CD4-positive, alpha-beta T cell (primary cell): ENCODE data around the gene PCLO. TPM values are rescaled to one million over a fixed set of nuclear protein-coding genes. Genes with fewer than 3 reads are reported as not detected.

Experiments used
- ATAC-seq: fragments of 200-7000 bp; cut with Tn5 transposase; one replicate; pipeline ENCODE4 v1.10.0; 2022; ENCODE audit warnings: mild to moderate bottlenecking; ENCODE audit not compliant: poor library complexity
- CTCF ChIA-PET: fragments of 350-600 bp; sonication (Branson Sonifier 250); formaldehyde crosslinking; loops from one replicate; lab custom pipeline; 2021; ENCODE audit warnings: antibody characterized with exemption, inconsistent platforms; lab: Charles Lee
- POLR2A ChIA-PET: fragments of 350-600 bp; sonication (Branson Sonifier 250); formaldehyde crosslinking; loops from one replicate; lab custom pipeline; 2021; ENCODE audit warnings: antibody characterized with exemption, inconsistent platforms; lab: Charles Lee
- DNase-seq, 14 experiments: peaks; one replicate each; pipeline ENCODE4 v3.0.0-alpha.2; 2013 to 2020; ENCODE audit warnings: mixed read lengths in 2 of 14
- H3K27ac ChIP-seq, 2 donors: one replicate each; pipeline versions ENCODE4 v1.5.1 to v1.7.0; 2013; ENCODE audit warnings: low read length in 2 of 2, low read depth in 1 of 2, mild to moderate bottlenecking in 1 of 2
- H3K27me3 ChIP-seq, 2 experiments: 1 replicate in 1 of 2; 2 replicates in 1 of 2; pipeline versions ENCODE4 v1.6.1 to v1.7.0; 2013; ENCODE audit warnings: low read length in 2 of 2, control low read depth in 1 of 2, mild to moderate bottlenecking in 1 of 2, moderate library complexity in 1 of 2; ENCODE audit not compliant: insufficient read depth in 2 of 2, control insufficient read depth in 1 of 2
- H3K36me3 ChIP-seq: one replicate; pipeline ENCODE4 v1.6.1; 2013; ENCODE audit warnings: low read length, control low read depth; ENCODE audit not compliant: insufficient read depth
- H3K4me1 ChIP-seq: one replicate; pipeline ENCODE4 v1.6.1; 2013; ENCODE audit warnings: low read length, control low read depth; ENCODE audit not compliant: insufficient read depth
- H3K4me3 ChIP-seq: one replicate; pipeline ENCODE4 v1.5.1; 2013; ENCODE audit warnings: mild to moderate bottlenecking, low read length, moderate library complexity
- H3K9me3 ChIP-seq, 2 experiments: 1 replicate in 1 of 2; 2 replicates in 1 of 2; pipeline versions ENCODE4 v1.6.1 to v1.7.0; 2013; ENCODE audit warnings: low read length in 2 of 2, mild to moderate bottlenecking in 2 of 2, control low read depth in 1 of 2, moderate library complexity in 1 of 2; ENCODE audit not compliant: control insufficient read depth in 1 of 2, insufficient read depth in 1 of 2
- H3K27ac Mint-ChIP-seq: one replicate; pipeline ENCODE4 v1.8.0; 2020; ENCODE audit warnings: mixed read lengths
- H3K27me3 Mint-ChIP-seq: one replicate; pipeline ENCODE4 v1.8.0; 2021; ENCODE audit warnings: mixed read lengths
- H3K36me3 Mint-ChIP-seq: one replicate; pipeline ENCODE4 v1.8.0; 2021; ENCODE audit warnings: low read depth, mixed read lengths
- H3K4me1 Mint-ChIP-seq: one replicate; pipeline ENCODE4 v1.8.0; 2021; ENCODE audit warnings: low read depth, mixed read lengths
- H3K4me3 Mint-ChIP-seq: one replicate; pipeline ENCODE4 v1.8.0; 2020; ENCODE audit warnings: mild to moderate bottlenecking, mixed read lengths
- H3K9me3 Mint-ChIP-seq: one replicate; pipeline ENCODE4 v1.8.0; 2020; ENCODE audit warnings: mixed read lengths
- CTCF ChIP-seq: fragments of 200-600 bp; IDR thresholded peaks from one replicate; pipeline ENCODE4 v1.8.0; 2022; ENCODE audit warnings: antibody characterized with exemption, mild to moderate bottlenecking
- intact Hi-C, 2 experiments: fragments of 100-400 bp; cut with DNase I in 1 of 2; cut with micrococcal nuclease in 1 of 2; formaldehyde crosslinking; loops; one replicate each; pipeline versions ENCODE4 v1.15.1 to v1.9.0; 2023 to 2025; cut with DNase I, micrococcal nuclease
- total RNA-seq, 174 experiments: library from RNA in 2 of 174; stranded (reverse) in 2 of 174; gene quantifications; one replicate each; pipeline ENCODE4 v1.2.3 and lab custom pipeline; 2021 to 2026

The PCLO gene
- total RNA-seq, 2 experiments from 2014 or later, result not detected

DNA sequence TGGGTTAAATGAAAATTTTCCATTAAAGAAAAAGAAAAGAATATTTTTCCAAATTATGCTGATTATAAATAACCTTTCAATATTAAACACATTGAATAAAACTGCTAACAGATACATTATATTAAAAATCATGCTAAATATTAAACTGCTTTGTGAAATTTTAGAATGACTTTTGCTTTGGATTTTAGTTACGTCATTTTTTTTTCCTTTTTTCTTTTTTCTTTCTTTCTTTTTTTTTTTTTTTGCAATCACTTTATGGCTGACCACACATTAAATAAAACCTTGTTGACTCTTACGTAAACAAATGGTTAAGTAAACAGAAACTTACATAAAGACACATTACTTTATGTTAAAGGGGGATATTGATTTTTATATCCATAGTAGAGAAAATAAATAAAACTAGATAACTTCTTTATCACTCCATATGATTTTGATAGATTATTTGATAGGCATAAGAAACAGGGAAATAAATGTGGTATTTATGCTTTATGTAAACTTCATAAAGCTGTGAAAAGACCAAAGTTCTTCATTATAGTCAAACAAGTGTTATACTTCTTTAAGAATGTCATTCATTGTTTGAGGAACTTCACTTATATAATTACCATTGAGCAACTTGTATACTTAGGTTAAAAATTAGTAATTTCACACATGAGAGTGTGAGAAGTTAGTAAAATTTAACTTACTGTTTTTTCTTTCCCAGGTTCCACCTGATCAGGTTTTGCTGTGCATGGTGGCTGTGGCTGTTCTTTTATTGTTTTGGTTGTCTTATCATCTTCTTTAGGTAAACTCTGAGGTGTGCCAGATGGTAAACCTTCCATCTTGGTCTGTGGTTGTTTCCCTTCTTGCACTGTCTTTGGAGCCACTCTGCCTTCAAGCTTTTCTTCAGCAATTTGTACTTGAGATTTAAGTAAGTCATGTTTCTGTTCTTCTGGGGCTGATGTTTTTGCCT is 197.3 kb downstream of the PCLO start:
- CTCF ChIA-PET, result no interaction called here

DNA sequence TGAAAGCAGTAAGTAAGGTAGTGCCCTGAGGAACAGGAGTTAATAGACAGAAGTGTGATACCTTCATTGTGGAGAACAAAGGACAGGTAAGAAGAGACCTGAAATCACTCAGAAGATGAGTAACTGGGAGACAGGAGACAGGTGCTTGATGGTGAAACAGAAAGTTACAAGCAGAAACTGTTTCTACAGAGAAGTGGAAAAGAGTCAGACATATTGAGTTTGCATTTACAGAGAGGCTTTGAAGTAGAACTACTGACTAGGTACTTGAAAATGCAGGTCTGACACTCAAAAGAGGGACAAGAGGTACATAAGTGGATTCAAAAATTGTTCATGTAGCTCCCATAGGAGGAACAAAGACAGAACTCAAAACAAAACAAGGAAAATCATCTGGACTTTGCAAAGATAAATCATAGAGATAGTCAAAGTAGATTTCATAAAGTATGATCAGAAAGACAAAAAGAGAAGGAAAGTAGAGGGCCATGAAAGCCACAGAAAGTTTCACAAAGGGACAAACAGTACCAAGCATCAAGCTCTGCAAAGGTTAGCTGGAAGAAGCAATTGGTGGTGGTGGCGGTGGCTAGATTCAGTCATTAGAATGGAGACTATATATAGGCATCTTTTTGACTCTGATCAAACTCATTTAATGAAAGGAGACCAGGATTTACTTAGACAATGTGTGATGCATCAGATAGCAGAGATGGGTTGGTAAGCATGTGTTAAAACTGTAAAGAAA is 198.4 kb downstream of the PCLO start:
- DNase-seq, result no peak
- CTCF ChIA-PET, result no interaction called here
- ATAC-seq, result no peak
- no peak overlapping the region for H3K4me3 Mint-ChIP-seq
- no peak overlapping the region for H3K27ac Mint-ChIP-seq
- POLR2A ChIA-PET, result no interaction called here
- H3K27me3 Mint-ChIP-seq, result no peaks in the 10 kb centered on the region
- H3K4me3 ChIP-seq, result no peak overlapping the region
- intact Hi-C loops, result no loop called here
- TF ChIP-seq CTCF, result no peak
- no peaks in the 10 kb centered on the region for H3K4me1 Mint-ChIP-seq
- H3K36me3 ChIP-seq, result no peaks in the 10 kb centered on the region
- H3K36me3 Mint-ChIP-seq, result no peaks in the 10 kb centered on the region
- H3K9me3 Mint-ChIP-seq, result peaks cover 5% of the 10 kb centered on the region
- no peaks in the 10 kb centered on the region for H3K4me1 ChIP-seq
- H3K27me3 ChIP-seq, result no peaks in the 10 kb centered on the region
- H3K9me3 ChIP-seq, result peaks cover 0 to 8% of the 10 kb centered on the region in 2 experiments
- H3K27ac ChIP-seq, result no peak overlapping the region

More for the DNA sequence above, 197.3 kb downstream of the PCLO start:
- no peak overlapping the region for H3K27ac ChIP-seq
- Mint-ChIP-seq H3K4me1 (no peaks in the 10 kb centered on the region), H3K36me3 (no peaks in the 10 kb centered on the region), H3K9me3 (peaks cover 5% of the 10 kb centered on the region), H3K27me3 (no peaks in the 10 kb centered on the region), H3K4me3 (no peak overlapping the region), H3K27ac (no peak overlapping the region)
- intact Hi-C loops, result no loop called here
- no peaks in the 10 kb centered on the region for H3K27me3 ChIP-seq
- peaks cover 0 to 8% of the 10 kb centered on the region in 2 experiments for H3K9me3 ChIP-seq
- DNase-seq (no peak), ATAC-seq (no peak)
- TF ChIP-seq CTCF, result no peak
- no peaks in the 10 kb centered on the region for H3K36me3 ChIP-seq
- H3K4me3 ChIP-seq, result no peak overlapping the region
- H3K4me1 ChIP-seq, result no peaks in the 10 kb centered on the region
- POLR2A ChIA-PET, result interaction anchor here (0.7 kb wide), 1 partner anchor 429 kb away, joined by 3 read pairs; no protein-coding TSS in a partner anchor

DNA sequence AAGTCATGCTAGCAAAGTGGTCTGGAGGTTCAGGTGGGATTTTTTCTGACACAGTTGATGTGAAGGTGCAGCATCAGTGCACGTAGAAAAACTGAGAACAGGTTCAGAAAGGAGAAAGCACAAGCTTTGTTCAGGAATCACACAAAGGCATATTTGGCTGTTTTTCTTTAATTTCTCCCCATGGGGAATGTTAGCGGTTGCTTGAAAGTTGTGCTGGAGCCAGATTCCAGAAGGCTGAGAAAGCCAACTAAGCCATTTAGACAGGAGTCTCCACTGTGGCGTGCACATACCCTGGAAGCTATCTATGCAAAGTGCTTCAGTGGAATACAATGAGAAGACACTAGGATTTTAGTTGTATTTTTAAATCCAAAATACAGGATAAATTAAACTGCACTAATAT is 201.4 kb downstream of the PCLO start:
- H3K9me3 Mint-ChIP-seq, result peaks cover 5% of the 10 kb centered on the region
- Histone ChIP-seq H3K27me3 (no peaks in the 10 kb centered on the region), H3K4me3 (no peak overlapping the region), H3K36me3 (no peaks in the 10 kb centered on the region), H3K9me3 (no peaks in the 10 kb centered on the region), H3K4me1 (no peaks in the 10 kb centered on the region), H3K27ac (no peak overlapping the region)
- no peak for ATAC-seq
- ChIA-PET POLR2A (no interaction called here), CTCF (no interaction called here)
- H3K36me3 Mint-ChIP-seq, result no peaks in the 10 kb centered on the region
- intact Hi-C loops, result no loop called here
- DNase-seq, result no peak
- H3K4me1 Mint-ChIP-seq, result no peaks in the 10 kb centered on the region
- TF ChIP-seq CTCF, result no peak
- H3K4me3 Mint-ChIP-seq, result no peak overlapping the region
- H3K27me3 Mint-ChIP-seq, result no peaks in the 10 kb centered on the region
- H3K27ac Mint-ChIP-seq, result no peak overlapping the region
